Sigmoid colon (tissue), 4 donors: ENCODE results near the gene TPGS1.

Experiments used
- EP300 ChIP-seq, 4 donors: sonication (generic); formaldehyde crosslinking; IDR thresholded peaks; one replicate each; pipeline ENCODE4 v1.6.1; 2017; ENCODE audit warnings: antibody characterized with exemption in 4 of 4
- POLR2A ChIP-seq, 2 donors: fragments of 450-650 bp; IDR thresholded peaks; one replicate each; pipeline ENCODE4 v1.6.1; 2016; ENCODE audit warnings: antibody characterized with exemption in 2 of 2, mild to moderate bottlenecking in 2 of 2, moderate library complexity in 2 of 2
- POLR2AphosphoS5 ChIP-seq, 4 donors: sonication (generic); formaldehyde crosslinking; IDR thresholded peaks; one replicate each; pipeline ENCODE4 v1.6.1; 2017; ENCODE audit warnings: antibody characterized with exemption in 4 of 4
- TF ChIP-seq, protein P1 (sequence below), 4 experiments: fragments of 450-650 bp in 3 of 4; fragments of 200-600 bp in 1 of 4; IDR thresholded peaks; one replicate each; pipeline ENCODE4 v1.5.1; 2016 to 2019; ENCODE audit warnings: antibody characterized with exemption in 4 of 4, mild to moderate bottlenecking in 3 of 4, moderate library complexity in 2 of 4

DNA sequence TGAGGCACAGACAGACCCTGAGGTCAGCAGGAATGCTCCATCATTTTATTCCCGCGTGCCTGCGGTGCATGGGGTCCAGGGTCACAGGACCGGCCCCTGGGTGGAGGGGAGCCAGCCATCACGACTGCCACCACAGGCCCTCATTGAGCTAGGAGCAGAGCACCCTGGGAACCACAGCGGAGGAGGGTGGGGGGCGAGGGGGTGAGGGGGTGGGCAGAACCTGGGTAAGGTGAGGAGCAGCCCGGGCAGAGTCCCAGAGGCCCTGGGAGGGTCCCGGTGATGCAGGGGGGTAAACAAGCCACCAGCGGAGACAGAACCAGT lies 12.3 kb upstream of the TPGS1 start:
- TF ChIP-seq, protein P1, sequence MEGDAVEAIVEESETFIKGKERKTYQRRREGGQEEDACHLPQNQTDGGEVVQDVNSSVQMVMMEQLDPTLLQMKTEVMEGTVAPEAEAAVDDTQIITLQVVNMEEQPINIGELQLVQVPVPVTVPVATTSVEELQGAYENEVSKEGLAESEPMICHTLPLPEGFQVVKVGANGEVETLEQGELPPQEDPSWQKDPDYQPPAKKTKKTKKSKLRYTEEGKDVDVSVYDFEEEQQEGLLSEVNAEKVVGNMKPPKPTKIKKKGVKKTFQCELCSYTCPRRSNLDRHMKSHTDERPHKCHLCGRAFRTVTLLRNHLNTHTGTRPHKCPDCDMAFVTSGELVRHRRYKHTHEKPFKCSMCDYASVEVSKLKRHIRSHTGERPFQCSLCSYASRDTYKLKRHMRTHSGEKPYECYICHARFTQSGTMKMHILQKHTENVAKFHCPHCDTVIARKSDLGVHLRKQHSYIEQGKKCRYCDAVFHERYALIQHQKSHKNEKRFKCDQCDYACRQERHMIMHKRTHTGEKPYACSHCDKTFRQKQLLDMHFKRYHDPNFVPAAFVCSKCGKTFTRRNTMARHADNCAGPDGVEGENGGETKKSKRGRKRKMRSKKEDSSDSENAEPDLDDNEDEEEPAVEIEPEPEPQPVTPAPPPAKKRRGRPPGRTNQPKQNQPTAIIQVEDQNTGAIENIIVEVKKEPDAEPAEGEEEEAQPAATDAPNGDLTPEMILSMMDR (IDR thresholded peaks at IDR 0.05), result no peak
- TF ChIP-seq POLR2A (IDR thresholded peaks at IDR 0.05) (no peak), POLR2AphosphoS5 (IDR thresholded peaks at IDR 0.05) (no peak), EP300 (IDR thresholded peaks at IDR 0.05) (no peak)
